Inflammatory macrophage (primary cell): ENCODE measurements around the gene TXLNA.

Experiments
- DNase-seq, 2 donors: peaks; one replicate each; pipeline ENCODE4 v3.0.0-alpha.2; 2020 to 2022

TXLNA gene

DNA sequence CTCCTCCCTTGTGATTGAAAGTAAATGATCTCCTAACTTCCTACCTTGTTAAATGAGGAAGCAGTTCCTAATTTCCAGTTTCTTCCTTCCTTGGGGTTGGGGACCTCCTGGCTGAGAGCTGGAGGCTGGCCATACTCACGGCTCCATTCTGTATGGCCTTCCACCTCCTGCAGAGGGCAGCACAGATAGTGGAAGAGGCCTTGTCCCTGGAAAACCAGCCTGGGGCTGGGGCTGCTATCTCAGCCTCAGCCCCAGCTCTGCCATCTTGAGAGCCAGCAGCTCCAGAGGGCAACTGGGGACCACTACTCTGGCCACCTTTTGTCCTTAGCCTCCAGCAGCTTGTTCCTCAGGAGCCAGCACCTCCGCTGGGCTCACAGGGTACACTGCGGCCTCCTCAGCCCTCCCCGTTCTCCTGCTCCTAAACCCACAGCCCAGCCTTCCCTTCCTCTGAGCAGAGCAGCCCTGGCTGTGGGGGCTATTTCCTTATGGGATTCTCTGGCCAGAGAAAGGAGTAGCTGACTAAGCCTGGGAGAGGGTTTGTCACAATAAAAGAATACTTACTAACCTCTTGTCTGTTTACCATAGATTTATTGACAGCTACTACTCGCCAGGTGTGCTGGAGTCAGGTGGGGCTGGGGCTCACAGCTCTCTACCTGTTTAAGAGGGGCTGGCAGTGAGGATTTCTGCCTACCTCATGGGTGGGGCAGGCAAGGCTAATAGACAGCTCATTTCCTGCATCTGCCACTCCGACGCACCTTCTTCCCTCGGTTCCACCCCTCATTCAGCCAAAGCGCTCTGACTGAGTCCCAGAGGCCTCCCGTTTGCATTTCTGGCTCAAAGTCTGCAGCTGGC, 36.4 kb downstream of the TXLNA start:
- peak; percentile 50 to 55 for DNase-seq

DNA sequence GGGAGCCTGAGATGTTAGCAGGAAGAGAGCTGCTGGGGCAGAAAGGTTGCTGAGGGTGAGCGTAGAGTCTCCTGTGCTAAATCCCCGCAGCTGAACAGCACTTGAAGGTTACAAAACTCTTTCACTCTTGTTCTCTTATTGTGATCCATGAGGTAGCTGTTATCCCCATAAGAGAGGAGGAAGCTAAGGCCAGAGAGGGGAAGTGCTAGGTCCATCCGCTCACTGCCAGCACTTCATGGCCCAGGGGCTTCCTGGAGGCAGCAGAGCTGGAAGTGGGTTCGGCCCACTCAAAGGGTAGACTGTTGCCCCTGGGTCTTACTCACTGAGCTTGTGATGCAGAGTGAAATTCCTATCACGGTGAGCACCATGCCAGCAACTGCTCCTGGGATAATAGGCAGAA, 37.1 kb downstream of the TXLNA start:
- DNase-seq: peak; percentile 54 to 59

DNA sequence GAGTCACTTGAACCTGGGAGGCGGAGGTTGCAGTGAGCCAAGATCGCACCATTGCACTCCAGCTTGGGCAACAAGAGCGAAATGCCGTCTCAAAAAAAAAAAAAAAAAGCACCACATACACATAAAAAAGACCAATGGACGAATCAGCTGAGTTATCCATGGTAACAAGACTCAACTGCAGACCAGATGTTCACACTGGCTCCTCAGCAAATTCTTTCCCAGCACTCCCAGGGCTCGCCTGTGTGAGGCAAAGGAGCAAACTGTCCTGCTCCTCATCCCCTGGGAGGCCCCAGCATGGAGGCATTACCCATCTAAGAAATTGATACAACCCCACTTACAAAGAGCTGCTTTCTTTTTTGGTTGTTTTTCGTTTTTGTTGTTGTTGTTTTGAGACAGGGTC, 39.5 kb downstream of the TXLNA start:
- DNase-seq: no peak

DNA sequence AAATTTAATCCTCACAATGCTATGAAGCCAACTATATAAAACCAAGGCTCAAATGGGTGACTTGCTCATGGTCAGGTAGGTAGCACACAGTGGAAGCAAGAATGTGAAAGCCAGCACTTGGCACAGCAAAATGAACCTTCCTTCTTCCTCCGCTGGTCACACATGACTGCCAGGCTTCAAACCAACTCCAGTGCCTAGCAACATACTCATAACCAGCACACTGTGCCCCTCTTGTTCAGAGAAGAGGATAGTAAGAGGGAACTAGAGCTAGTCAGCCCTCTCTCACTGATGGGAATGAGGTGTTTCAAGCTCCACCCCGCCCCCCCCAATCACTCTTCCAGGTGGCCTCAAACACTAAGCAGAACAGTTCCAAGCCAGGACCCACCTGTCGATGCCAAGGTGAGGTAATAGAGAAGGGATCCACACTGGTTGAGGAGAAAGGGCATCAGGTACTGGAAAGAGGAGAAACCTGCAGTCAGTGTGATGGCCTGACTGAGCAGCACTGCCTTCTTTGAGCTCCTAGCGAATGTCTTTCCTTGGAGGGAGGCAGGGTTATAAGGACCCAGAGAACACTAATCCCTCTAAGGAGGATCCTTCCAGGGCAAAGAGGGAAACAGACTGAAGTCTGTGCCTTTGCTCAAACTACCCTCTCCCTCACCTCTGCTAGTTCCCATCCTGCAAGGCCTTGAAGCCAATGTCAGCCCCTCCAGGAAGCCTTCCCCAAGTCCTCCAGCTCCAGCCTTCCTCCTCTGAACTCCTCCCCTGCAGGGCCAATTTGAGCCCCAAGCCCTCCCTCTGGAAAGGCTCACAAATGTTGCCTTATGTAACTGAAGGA, 41.5 kb downstream of the TXLNA start:
- DNase-seq: no peak

DNA sequence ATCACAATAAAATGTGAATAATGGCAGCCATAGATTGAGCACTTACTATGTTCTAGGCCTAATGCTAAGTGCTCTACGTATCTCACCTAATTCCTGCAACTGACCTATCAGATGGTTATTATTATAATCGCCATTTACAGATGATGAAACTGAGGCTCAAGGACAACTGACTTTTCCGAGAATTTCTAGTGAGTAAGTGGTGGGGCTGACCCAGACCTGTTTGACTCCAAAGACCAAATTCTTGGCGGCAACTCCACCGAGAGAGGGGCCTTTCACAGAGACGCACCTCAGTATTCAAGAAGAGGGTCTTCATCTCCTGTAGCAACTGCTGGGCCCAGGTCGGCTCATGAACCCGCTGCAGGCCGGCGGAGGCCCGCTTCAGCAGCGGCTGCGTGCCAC, 42.1 kb downstream of the TXLNA start:
- DNase-seq: no peak

DNA sequence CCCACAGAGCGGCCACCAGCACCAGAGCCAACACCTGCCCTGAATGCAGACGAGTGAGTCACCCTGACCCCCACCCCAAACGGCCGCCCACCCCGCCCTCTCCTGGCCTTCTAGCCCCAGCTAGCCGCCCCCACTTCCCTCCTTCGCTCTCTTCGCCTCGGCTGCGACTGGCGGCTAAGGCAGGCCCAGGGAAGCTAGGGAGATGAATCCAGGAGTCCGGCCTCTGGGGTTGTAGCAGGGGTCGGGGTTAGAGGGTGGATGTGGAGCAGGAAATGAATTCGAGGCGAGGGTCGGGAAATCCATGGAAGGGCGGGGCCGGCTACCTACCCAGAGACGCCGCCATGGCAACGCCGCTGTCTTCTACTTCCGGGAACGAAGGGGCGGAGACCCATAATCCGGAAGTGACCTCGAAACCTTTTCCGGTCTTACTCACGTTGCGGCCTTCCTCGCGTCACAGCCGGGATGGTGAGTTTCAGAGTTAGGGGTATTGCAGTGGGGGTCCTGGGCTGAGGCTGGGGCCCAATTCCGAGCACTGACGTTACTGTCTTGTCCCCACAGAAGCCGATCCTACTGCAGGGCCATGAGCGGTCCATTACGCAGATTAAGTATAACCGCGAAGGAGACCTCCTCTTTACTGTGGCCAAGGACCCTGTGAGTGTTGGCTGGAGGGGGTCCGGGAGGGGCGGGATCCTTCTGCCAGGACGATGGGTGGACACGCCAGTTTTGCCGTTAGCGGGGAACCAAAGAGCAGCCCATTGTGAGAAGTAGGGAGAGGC, 42.7 kb downstream of the TXLNA start, which contains the start of the genes EIF3I and TMEM234:
Gene EIF3I (plus strand): TSS at position 428 of the 776 bp plus-strand sequence. CDS start 35 bp downstream, at position 463.
Gene TMEM234 (minus strand): TSS at position 374 of the 776 bp plus-strand sequence. CDS start 31 bp downstream, at position 343.
- DNase-seq: peak; percentile 92 to 93

DNA sequence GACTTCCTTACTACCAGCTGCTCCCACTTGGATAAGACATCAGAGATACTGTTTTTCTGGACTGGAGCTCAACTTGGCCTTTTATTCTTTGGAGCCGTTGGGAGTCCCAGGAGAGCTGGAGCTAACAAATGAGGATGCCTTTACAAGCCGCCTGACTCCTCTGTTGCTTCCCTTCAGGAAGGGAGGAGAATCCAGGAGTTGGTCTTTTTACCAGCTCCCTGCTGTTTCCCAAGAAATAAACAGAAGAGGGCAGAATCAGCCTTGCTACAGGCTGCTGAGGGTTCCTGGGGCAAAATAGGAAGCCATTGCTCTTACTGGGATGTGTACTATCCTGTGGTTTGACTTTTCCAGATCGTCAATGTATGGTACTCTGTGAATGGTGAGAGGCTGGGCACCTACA, 44.2 kb downstream of the TXLNA start:
- no peak for DNase-seq

DNA sequence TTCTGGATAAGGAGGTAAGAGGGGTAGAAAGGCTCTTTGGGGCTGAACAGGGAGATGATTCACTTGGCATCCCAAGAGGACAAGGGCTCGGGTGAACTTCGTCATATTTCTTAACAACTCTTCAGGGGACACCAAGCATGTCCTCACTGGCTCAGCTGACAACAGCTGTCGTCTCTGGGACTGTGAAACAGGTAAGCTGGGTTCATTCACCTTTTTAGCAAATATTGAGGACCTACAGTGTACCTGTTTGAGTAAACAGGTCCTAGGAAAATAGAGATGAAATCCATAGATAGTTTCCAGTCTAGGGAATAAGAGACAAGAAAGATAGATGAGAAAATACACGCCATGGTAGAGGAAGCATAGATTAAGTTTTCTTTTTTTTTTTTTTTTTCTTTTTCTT, 44.8 kb downstream of the TXLNA start:
- DNase-seq: no peak

DNA sequence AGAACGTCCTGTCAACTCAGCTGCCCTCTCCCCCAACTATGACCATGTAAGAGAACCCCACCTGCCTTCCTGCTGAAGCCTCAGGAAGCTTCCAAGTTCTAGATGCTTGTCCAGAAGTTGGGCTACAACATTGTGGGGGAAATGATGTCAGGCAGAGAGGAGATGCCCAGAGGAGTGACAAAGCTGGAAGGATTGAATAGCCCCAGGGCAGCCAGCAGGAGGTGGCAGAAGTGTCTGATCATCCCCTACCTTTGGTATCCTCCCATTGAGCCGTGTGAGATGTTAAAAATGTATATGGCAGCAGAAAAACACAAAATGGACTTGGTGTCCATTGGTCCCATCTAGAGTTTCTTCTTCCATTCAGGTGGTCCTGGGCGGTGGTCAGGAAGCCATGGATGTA, 49.3 kb downstream of the TXLNA start:
- no peak for DNase-seq

DNA sequence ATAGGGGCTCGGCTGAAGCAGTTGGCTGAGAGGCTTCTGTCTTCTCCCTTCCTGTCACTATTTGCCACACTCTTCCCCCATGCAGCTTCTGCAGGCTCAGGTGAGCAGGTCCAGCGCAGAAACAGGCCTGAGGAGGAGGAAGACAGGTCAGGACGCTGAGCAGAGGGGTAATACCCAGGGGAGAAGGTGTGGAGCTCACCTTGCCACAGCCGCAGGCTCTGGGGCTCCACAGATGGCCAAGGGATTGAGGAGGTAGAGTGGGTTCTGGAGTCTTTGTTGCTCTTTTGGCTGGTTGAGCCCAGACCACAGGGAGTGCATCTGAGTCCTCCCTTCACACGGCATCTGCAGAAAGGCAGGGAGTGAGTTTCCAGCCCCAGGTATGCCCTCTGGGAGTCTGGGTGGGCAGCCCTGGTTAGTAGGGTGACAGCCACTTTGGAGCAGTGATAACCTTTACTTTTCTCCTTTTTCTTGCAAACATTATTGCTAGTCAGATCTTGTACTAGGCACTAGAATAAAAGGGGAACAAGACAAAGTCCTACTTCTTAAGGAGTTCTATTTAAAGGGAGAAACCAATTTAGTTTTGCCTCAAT, 52.5 kb downstream of the TXLNA start:
- no peak for DNase-seq

DNA sequence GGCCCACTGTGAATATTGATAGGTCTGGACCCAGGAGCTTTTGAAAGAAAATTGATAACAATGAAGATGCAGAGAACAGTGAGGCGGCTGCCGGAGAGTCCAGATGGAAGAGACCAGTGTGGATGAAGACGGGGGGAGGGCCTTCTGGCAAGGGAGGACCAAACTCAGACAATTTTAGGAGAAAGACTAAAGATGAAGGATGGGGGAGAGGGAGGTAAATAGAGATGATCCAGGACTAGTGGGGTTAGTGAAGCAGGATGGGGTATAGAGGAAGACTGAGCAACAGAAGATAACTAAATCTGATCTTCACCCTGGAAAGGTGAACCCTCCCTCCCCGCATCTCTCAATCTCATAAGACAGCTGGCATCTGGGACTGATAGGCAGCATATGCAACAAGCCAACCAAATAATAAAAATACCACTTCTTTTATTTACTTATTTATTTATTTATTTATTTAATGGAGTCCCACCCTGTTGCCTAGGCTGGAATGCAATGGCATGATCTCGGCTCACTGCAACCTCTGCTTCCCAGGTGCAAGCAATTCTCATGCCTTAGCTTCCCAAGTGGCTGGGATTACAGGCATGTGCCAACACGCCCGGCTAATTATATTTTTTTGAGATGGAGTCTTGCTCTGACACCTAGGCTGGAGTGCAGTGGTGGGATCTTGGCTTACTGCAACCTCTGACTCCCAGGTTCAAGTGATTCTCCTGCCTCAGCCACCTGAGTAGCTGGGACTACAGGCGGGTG, 53.3 kb downstream of the TXLNA start:
- no peak for DNase-seq

DNA sequence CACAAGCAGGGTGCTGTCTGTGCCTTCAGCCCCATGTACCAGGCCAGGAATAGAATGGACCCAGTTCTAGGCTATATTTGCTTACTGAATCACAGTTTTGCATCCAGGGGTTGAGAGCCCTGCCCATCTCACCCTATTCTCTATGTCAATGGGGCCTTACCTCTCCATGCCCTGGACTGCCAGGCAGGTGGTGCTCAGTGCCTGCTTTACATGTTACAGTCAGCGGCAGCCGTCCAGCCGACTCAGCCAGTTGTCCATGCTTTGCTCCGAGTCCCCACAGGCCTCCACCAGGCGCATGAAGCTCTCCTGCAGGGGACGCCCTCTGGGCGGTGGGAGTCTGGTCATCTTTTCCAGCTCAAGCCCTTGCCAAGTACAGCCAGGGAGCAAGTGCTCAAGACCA, 55.3 kb downstream of the TXLNA start:
- DNase-seq: no peak

DNA sequence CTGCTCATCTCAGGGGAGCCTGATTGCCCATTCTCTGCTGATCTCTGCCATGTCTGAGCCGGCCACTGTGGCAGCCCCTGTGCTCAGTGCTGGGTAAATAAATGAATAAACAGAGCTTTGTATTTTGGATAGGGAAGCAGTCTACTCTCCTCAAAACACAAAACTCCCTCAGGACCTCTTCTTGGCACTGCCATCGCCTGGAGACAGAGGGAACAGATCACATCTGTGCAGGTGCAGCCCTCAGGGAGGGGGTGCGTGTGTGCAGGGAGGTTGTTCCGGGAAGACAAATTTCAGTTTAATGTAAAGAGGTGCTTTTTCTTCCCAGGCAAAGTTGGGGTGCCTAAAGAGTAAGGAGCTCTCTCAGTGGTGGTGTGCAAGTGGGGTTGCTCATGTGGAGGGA, 59.9 kb downstream of the TXLNA start:
- DNase-seq: no peak

DNA sequence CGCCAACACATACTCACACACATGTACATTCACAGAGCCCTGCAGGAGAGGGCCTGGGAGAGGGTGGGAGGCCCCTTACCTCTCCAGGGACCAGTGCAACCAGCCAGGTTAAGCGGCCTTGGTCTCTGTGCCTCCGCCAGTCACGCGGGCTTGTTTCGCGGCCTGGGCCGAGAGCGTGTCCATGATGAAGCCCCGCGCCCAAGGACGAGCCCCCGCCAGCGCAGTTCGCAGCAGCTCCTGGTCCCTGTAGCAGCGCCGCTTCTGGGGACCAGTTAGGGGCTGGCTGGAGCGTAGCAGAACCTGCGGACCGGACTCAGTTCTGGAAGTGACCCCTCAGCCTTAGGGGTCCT, 60.3 kb downstream of the TXLNA start:
- no peak for DNase-seq

DNA sequence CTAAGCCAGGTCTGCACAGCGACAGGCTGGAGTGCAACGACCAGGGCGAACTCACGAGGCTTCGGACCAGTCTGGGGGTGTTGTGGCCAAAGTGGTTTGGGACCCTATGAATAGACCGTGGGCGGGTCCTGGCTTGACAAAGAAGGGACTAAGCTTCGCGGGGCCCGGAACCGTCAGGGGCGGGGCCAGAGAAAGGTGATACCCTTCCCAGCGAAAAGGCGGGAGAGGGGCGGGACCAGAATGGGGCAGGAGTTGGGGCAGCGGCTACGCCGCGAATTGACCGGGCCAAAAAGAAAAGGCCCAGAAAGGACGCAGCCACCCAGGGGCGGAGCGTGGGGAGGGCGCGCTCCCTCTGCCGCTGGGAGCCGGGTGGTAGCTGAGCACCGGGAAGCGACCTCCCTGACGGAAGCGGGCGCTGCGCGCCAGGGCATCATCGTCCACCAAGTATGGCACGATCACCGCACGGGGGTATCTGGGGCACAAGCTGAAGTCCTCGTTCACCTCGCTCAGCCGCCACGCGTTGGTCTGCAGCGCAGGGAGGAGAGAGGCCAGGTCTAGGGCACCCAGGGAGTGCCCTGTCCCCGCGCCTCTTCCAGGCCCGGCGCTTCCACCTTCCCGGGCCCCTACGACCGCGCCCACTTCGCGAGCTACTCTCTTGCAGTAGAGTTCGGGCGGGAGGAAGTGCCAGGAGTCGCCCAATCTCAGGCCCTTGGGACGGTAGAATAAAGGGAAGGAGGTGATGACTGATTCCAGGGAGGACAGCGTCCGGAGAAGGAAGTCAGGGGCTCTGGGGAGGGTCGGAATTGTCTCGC, 60.9 kb downstream of the TXLNA start:
- peak; percentile 48 to 68 for DNase-seq

DNA sequence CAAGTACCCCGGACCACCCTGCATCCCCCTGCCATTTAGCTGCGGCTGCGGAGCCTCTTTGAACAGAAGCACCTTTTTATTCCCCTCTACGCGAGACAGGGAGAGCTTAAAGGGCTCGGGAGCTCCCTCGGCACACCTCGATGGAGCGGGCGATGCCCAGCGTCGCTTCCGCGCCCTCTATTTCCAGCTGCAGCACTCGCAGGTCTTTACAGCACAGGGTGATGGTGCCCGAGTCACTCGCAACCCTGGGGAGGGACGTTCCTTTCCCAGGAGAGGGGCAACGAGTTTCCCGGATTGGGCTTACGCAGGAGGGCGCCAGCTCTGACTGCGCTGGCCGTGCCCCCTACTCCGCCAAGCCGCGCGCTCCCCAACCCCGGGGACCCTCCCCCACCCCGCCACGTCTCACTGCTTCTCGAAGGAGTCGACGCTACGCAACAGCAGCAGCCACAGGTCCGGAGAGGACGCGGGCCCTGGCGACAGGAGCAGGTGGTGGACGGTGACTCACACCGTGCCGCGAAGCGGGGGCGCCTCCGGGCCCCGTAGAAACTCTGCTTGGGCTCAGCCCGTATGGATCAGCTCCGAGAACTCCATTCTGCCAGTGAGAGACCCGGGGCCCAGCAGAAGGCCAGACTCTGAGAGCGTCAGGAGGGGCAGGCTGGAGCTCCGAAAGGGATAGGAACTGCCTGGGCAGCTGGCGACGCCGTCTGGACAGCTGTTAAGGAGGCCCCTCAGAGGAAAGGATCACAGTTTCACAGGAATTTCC, 61.7 kb downstream of the TXLNA start:
- no peak for DNase-seq

DNA sequence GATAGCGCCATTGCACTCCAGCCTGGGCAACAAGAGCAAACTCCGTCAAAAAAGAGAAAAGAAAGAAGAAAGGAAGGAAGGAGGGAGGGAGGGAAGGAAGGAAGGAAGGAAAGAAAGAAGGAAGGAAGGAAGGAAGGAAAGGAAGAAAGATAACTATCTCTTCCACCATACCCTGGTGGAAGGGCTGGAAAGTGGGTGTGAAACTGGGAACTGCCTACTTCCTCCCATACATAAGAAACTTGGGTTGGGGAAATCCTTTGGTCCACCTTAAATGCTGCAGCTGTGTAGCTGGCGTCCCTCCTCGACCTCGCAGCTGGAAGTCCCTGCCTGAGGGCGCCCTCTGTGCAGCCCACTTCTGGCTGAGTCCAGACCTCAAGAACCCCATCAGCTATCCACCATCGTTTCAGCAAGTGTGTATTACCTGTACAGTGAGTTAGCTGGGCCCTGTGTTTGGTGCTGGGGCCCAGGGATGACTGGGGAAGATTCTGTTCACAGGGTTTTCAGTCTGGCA, 62.9 kb downstream of the TXLNA start:
- DNase-seq: peak; percentile 38 to 51

DNA sequence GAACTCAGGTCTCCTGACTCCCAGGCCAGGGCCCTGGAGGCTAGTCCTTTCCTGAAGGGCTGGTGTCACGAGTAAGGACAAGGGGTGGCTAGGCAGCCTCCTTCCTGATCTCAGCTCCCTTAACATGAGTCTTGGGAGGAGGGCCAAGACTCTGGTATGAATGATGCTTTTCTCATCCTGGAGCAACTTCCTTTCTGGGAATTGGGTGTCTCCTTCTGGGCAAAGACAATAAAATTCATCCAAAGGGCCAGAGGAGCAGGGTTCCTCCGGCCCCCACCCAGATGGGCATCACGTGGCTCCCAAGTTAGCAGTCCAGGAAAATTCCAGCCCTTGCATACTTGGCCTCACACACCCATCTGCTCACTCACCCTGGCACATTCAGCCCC, 67.4 kb downstream of the TXLNA start, which contains the start of gene FAM167B:
Gene FAM167B (plus strand): TSS at position 335 of the 386 bp plus-strand sequence. CDS start 200 bp downstream, outside the sequence.
- DNase-seq: no peak

DNA sequence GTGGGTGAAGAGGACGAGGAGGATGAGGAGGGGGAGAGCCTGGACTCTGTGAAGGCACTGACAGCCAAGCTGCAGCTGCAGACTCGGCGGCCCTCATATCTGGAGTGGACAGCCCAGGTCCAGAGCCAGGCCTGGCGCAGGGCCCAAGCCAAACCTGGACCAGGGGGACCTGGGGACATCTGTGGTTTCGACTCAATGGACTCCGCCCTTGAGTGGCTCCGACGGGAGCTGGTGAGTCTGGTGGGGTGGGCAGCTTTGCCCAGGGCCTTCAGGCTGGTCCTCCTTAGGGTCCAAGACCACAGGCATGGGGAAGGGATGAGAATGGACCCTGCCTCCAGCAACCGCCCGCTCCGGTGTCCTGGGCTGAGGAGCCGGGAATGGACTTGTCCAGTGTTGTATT, 68.0 kb downstream of the TXLNA start:
- no peak for DNase-seq
